Measurements from ENCODE around the gene SLC44A1.

Gene SLC44A1

GRCh38 chr9:105244003-105244733 is at the start of gene SLC44A1:
SLC44A1 (plus strand) TSS chr9:105244651; CDS start chr9:105244869, 218 bp downstream.
- DNase-seq (ENCODE audit: low read depth), result peak; percentile 98

- no peak for DNase-seq (ENCODE audit: low read depth)
Observed at GRCh38 chr9:105195259-105195658, 49.2 kb upstream of the SLC44A1 start.

GRCh38 chr9:105198023-105198422 is 46.4 kb upstream of the SLC44A1 start:
- no peak for DNase-seq (ENCODE audit: low read depth)

DNA sequence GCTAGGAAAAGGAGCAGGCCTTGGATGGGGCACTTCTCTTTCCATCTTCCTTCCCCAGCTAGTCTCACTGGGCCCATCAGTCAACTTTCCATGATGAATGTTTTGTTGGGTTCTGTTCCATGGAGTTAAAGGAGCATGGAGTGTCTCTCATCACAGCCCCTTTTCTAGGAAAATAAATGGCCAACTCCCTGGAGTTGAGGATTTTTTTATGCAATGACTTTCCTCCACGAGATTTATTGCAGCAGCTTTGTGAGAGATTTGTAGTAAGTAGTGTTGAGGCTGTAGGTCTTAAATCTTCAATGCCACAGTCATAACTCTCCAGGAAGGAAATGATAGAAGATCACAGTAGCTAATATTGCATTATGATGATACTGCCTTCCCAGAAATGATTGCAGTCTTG is 45.6 kb upstream of the SLC44A1 start:
- no peak for DNase-seq (ENCODE audit: low read depth)

DNA sequence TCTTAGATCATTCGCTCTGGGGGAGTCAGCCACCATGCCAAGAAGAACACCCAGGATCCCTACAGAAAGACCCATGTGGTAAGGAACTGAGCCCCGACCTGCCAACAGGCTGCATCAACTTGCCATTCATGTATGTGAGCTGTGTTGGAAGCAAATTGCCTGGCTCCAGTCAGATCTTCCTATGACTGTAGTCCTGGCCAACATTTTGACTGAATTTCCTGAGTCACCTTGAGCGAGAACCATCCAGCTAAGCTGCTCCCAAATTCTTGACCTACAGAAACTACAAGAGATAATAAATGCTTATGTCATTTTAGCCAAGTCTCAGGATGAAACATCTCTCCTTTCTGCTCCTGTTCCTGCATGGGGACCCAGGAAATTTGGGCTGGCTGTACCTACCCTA is 40.0 kb upstream of the SLC44A1 start:
- DNase-seq (ENCODE audit: low read depth), result no peak

GRCh38 chr9:105205787-105206495 is 38.5 kb upstream of the SLC44A1 start:
- DNase-seq (ENCODE audit: low read depth), result peak; percentile 96

GRCh38 chr9:105206496-105206820 is 38.0 kb upstream of the SLC44A1 start:
- DNase-seq (ENCODE audit: low read depth), result no peak

GRCh38 chr9:105206821-105207699 is 37.4 kb upstream of the SLC44A1 start:
- peak; percentile 94 for DNase-seq (ENCODE audit: low read depth)

DNA sequence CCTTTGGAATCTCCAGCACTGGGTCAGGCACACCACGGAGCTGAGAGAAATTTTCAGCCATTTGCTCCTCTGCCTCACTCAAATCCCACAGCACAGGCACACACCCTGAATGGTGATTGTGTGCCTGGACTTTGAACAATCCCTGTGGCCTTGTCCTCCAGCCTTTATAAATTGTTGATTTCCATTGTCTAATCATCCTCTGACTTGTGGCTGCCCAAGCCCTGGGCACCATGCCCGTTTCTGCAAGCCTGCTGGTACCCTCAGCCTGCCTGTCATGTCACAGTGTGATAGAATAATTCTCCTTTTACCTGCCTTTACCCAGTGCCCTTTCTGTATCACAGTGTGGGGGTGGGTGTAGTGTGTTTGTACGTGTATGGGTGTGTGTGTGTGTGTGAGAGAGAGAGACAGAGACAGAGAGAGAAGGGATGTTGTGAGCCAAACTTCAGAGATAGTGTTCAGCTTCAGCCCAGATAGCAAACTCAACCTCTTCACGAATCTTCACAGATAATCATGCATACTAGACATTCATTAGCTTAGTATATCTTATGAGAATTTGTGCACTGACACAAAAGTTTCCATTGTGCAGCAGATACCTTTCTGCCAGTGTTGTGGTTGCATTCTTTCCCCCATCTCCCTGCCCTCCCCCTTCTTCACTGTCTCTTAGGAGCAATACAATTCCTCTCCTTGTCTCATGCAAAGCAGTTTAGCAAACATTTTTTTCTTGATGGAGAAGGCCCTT is 27.8 kb upstream of the SLC44A1 start:
- peak; percentile 58 for DNase-seq (ENCODE audit: low read depth)

- DNase-seq (ENCODE audit: low read depth), result no peak
Observed at GRCh38 chr9:105218673-105219072, 25.8 kb upstream of the SLC44A1 start.

- DNase-seq (ENCODE audit: low read depth), result peak; percentile 76
Observed at GRCh38 chr9:105219291-105219805, 25.1 kb upstream of the SLC44A1 start.

- no peak for DNase-seq (ENCODE audit: low read depth)
Observed at GRCh38 chr9:105220451-105220850, 24.0 kb upstream of the SLC44A1 start.

- DNase-seq (ENCODE audit: low read depth), result no peak
Observed at GRCh38 chr9:105223544-105224140, 20.8 kb upstream of the SLC44A1 start.

DNA sequence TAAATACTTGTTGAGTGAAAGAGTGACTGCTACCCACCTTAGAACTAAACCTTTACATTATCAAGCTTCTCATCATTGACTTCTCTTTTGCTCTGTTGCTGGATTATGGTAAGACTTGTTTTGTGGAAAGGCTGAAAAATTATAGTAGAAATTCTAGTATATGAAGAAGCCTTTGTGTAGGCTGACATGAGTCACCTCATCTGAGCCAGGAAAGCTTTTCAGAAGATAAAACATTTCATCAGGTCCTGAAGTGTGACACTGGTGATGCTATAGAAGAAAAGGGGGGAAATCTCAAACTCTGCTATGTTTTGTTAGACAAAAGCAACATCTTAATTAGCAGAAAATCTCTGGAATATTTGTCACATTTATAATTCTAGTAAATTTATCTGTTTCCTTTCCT is 18.4 kb upstream of the SLC44A1 start:
- DNase-seq (ENCODE audit: low read depth), result no peak

DNA sequence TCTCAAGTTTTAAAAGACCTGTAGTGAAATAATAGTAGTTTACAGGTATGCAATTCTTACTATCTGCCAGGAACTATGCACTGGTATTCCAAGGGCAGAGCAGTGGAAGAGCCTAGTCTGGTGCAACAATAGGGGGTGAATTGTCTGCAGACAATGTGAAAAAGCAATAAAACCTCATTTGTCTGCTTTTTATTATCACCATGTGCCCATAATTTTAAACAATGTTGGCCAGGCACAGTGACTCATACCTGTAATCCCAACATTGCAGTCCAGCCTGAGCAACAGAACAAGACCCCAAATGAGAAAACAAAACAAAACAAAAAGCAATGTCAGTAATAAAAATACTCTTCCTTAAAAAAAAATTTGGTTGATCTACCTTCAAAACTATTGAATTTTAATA is 12.2 kb upstream of the SLC44A1 start:
- peak; percentile 43 for DNase-seq (ENCODE audit: low read depth)

DNA sequence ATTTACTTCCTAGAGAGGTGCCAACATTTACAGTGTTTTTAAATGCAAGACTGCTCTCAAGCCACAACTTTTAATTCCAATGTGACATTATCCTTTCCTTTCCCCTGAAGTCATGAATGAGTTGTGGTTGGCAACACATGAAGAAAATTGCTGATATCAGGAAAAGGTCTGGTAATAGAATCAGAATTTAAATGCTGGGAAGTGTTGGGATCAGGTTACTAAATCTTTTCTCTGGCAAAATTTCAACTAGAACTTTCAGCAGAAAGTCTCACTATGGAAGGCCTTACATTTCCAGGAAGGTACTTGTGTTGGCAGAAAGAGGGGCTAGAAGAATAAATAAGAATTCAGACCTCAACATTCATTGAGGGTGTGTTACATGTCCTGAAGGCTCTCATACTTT is 10.6 kb upstream of the SLC44A1 start:
- peak; percentile 27 for DNase-seq (ENCODE audit: low read depth)

- no peak for DNase-seq (ENCODE audit: low read depth)
Observed at GRCh38 chr9:105236261-105236660, 8.2 kb upstream of the SLC44A1 start.

DNA sequence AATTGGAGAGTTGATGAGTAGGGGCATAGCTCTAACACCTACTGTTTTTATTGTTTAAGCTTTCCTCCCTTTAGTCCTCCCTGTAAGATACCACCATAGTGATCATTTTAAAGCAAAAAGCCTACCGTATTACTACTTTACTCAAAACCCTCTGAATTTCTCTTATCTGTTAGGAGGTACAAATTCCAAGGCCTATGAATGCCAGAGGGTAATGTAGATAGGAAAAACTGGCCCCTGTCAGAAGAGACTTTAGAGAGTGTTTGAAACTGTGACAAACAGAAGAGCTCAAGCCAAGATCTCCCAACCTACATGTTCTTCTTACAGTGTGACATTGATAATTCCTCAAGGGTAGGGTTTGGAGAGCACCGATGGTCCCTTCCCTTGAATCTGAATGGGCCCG is 7.2 kb upstream of the SLC44A1 start:
- no peak for DNase-seq (ENCODE audit: low read depth)

DNA sequence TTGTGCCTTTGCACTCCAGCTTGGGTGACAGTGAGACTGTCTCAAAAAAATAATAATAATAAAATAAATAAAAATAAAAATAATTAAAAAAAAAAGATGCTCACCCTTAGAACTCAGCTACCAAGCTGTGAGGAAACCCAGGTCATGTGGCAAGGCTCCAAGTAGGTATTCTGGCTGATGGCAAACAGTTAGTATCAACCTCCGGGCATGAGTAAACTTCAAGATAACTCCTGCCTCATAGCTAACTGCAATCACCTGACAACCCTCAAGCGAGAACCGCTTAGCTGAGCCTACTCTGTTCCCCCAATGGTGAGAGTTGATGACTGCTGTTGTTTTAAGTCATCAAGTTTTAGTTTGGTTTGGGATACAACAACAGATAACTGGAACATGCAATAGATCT is 6.1 kb upstream of the SLC44A1 start:
- DNase-seq (ENCODE audit: low read depth), result no peak

DNA sequence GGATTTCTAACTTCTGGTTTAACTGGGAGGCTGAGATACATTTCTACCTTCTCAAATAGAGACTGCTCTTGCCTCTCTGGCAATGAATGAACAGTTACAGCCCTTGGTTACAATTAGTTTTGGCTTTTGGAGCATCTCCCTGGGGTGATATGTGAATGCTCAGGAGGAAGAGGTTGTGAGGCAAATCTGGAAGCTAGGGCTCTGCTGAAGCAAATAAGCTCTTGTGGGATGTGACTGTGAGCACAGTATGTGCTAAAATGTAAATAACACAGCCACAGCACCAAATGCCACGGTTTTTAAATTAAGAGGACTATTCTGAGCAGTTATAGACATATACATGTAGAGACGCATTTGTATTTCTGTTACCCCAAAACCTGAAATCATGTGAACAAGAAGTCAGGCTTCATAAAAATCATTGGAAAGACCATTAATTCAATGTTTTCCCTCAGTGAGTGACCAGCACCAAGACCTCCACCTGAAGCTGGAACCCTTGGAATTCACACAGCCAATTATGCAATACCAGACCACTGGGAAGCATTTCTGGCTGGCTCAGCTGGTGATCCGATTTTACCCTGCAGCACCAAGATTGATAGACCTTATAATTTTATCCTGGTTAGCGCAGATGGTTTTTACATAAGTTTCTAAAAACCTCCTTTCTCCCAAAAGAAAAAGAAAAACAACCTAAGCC is 3.0 kb upstream of the SLC44A1 start:
- DNase-seq (ENCODE audit: low read depth), result no peak

DNA sequence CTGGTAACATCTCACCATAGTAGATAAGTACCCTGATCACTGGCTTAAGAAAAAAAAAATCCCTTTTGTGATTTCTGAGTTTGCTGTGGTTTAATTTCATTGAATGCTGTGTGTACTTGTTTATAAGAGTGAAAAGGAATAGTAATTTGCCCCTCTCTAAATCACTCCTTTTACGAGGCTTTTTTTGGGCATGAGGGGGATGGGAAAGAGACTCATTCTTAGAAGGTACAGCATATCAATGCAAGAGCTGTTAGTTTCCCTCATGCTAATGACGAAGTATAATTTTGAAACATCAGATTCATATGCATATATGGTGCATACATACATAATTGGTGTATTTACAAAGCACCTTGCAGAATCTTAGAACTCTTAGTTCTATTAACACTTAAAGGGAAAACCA is 2.4 kb upstream of the SLC44A1 start:
- no peak for DNase-seq (ENCODE audit: low read depth)

Data from fibroblast of gingiva (primary cell).